GM23248 (cell line): ENCODE results near the gene THSD7A. TPM values are rescaled to one million over a fixed set of nuclear protein-coding genes. Genes with fewer than 3 reads are reported as not detected.

ENCODE experiments used
- DNase-seq: peaks from one replicate; pipeline ENCODE4 v3.0.0-alpha.2; 2015
- H2AFZ ChIP-seq: fragments of 200-600 bp; sonication (generic); 2 replicates; pipeline ENCODE4 v1.6.1; 2016; ENCODE audit warnings: antibody characterized with exemption
- H3F3A ChIP-seq: fragments of 200-600 bp; sonication (generic); 2 replicates; pipeline ENCODE4 v1.6.1; 2016; ENCODE audit warnings: mild to moderate bottlenecking, antibody characterized with exemption, mixed run types; ENCODE audit not compliant: insufficient read depth
- H3K27ac ChIP-seq: fragments of 200-600 bp; sonication (generic); 2 replicates; pipeline ENCODE4 v1.5.1; 2016; ENCODE audit warnings: mild to moderate bottlenecking
- H3K27me3 ChIP-seq: fragments of 200-600 bp; sonication (generic); replicated peaks from 2 replicates; pipeline ENCODE4 v1.6.1; 2016; ENCODE audit warnings: mild to moderate bottlenecking; ENCODE audit not compliant: insufficient read depth
- H3K36me3 ChIP-seq: fragments of 200-600 bp; sonication (generic); 2 replicates; pipeline ENCODE4 v1.6.1; 2016; ENCODE audit warnings: low read depth, mild to moderate bottlenecking
- H3K4me1 ChIP-seq: fragments of 200-600 bp; sonication (generic); 2 replicates; pipeline ENCODE4 v1.6.1; 2016; ENCODE audit warnings: mild to moderate bottlenecking; ENCODE audit not compliant: insufficient read depth
- H3K4me2 ChIP-seq: fragments of 200-600 bp; sonication (generic); one replicate; pipeline ENCODE4 v1.6.1; 2016; ENCODE audit warnings: mild to moderate bottlenecking; ENCODE audit not compliant: unreplicated experiment
- H3K4me3 ChIP-seq: fragments of 200-600 bp; sonication (generic); 2 replicates; pipeline ENCODE4 v1.5.1; 2016; ENCODE audit warnings: mild to moderate bottlenecking
- H3K79me2 ChIP-seq: fragments of 200-600 bp; sonication (generic); 2 replicates; pipeline ENCODE4 v1.6.1; 2016; ENCODE audit warnings: mild to moderate bottlenecking; ENCODE audit not compliant: insufficient read depth
- H3K9ac ChIP-seq: fragments of 200-600 bp; sonication (generic); 2 replicates; pipeline ENCODE4 v1.6.1; 2016; ENCODE audit warnings: mild to moderate bottlenecking
- H3K9me2 ChIP-seq: fragments of 200-600 bp; sonication (generic); 2 replicates; pipeline ENCODE4 v1.6.1; 2016; ENCODE audit warnings: mixed run types, mild to moderate bottlenecking, moderate library complexity; ENCODE audit not compliant: insufficient read depth
- H3K9me3 ChIP-seq: fragments of 200-600 bp; sonication (generic); one replicate; pipeline ENCODE4 v1.6.1; 2017; ENCODE audit warnings: low read depth
- H4K20me1 ChIP-seq: fragments of 200-600 bp; sonication (generic); 2 replicates; pipeline ENCODE4 v1.6.0; 2016; ENCODE audit not compliant: insufficient read depth
- EZH2 ChIP-seq: fragments of 200-600 bp; sonication (generic); IDR thresholded peaks from 2 replicates; pipeline ENCODE4 v1.6.1; 2018; ENCODE audit warnings: antibody characterized with exemption, mild to moderate bottlenecking; ENCODE audit not compliant: insufficient read depth, poor library complexity, severe bottlenecking
- EZH2phosphoT487 ChIP-seq: fragments of 200-600 bp; sonication (generic); IDR thresholded peaks from 2 replicates; pipeline ENCODE4 v1.6.1; 2018; ENCODE audit warnings: antibody characterized with exemption, moderate library complexity, mild to moderate bottlenecking, low read depth; ENCODE audit not compliant: insufficient read depth
- WGBS, 2 experiments: methylation state at CpG; one replicate each; pipeline ENCODE4 v1.1.6; 2015 to 2017; ENCODE audit warnings: low lambda C conversion rate in 2 of 2, low coverage in 1 of 2; ENCODE audit errors: missing lambda C conversion rate in 2 of 2; 5-methylcytosine and 5-hydroxymethylcytosine counted together
- in situ Hi-C: fragments of 300-500 bp; cut with MboI; formaldehyde crosslinking; loops from 2 replicates; pipeline ENCODE4 v1.15.0; 2020
- polyA plus RNA-seq: library from polyadenylated mRNA; unstranded; fragments of >200 nt; fragmentation: Nextera tagmentation; extraction: Ambion mirVana; gene quantifications from 2 replicates; pipeline ENCODE4 v1.2.1, GENCODE V29; 2016
- total RNA-seq: library from RNA; depleted of rRNA; stranded (reverse); fragments of >200 nt; shearing (Covaris generic); gene quantifications from 2 replicates; pipeline ENCODE4 v1.2.3, GENCODE V29; 2014

Gene THSD7A
- total and polyA plus RNA-seq, 2 experiments from 2014 or later = not detected

GRCh38 chr7:11336432-11336831, 495.6 kb downstream of the THSD7A start:
- Histone ChIP-seq H3K4me1 (no peaks in the 10 kb centered on the region), H3F3A (no peaks in the 10 kb centered on the region), H3K9ac (no peak overlapping the region), H3K27ac (no peak overlapping the region), H4K20me1 (no peaks in the 10 kb centered on the region), H3K4me3 (no peak overlapping the region), H3K36me3 (no peaks in the 10 kb centered on the region), H3K27me3 (no peaks in the 10 kb centered on the region), H3K9me2 (no peaks in the 10 kb centered on the region), H3K4me2 (no peak overlapping the region), H2AFZ (no peak overlapping the region), H3K9me3 (no peaks in the 10 kb centered on the region), H3K79me2 (no peaks in the 10 kb centered on the region)
- 23 to 28% methylated on average over 2 of the region's 2 CpGs for WGBS, 2 experiments
- DNase-seq = no peak
- TF ChIP-seq EZH2 (no peak), EZH2phosphoT487 (no peak)
- in situ Hi-C loops = no loop called here

DNA sequence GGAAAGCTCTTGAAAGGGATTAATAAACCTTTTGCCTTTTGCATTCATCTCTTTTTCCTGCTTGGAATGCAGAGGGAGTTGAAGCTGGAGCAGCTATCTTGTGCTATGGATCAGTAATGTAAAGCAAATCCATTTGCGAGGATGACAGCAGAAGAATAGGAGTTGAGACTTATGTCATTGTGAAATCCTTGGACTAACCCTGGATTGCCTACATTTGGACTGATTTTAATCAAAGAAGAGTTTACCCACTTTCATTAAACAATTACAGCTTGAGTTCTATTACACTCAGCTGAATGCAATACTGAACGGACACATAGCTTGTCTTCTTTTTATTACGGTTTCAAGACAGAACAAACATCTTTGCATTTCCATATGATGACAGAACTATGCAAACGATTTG, 496.1 kb downstream of the THSD7A start:
- H3K9me2 ChIP-seq = no peaks in the 10 kb centered on the region
- no peak overlapping the region for H3K9ac ChIP-seq
- WGBS, 2 experiments = 11 to 26% methylated on average over 4 of the region's 4 CpGs
- no peak overlapping the region for H3K4me3 ChIP-seq
- TF ChIP-seq EZH2 (no peak), EZH2phosphoT487 (no peak)
- no peaks in the 10 kb centered on the region for H3K27me3 ChIP-seq
- no peak overlapping the region for H2AFZ ChIP-seq
- DNase-seq = no peak
- no peaks in the 10 kb centered on the region for H3F3A ChIP-seq
- no peaks in the 10 kb centered on the region for H3K36me3 ChIP-seq
- no peaks in the 10 kb centered on the region for H4K20me1 ChIP-seq
- no peaks in the 10 kb centered on the region for H3K79me2 ChIP-seq
- no peaks in the 10 kb centered on the region for H3K9me3 ChIP-seq
- H3K27ac ChIP-seq = no peak overlapping the region
- in situ Hi-C loops = no loop called here
- no peaks in the 10 kb centered on the region for H3K4me1 ChIP-seq
- no peak overlapping the region for H3K4me2 ChIP-seq

DNA sequence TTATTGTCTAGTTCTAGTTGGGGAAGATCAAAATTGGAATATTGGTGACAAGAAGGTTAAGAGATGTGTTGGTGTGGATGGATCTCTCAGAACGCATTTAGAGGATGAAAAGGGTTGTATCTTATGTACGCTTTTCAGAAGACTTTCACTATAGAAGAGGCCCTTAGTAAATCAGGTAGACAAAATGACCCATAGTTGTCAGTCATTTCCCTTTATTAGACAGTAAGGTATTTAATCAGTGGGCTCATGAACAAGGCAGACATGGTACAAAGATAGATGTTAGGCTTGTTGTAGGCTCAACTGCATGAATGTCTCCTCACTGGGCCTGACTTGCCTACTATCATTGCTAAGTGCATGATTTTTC, 499.2 kb downstream of the THSD7A start:
- Histone ChIP-seq H3K27me3 (no peaks in the 10 kb centered on the region), H3K36me3 (no peaks in the 10 kb centered on the region), H3K79me2 (no peaks in the 10 kb centered on the region), H3K9me3 (no peaks in the 10 kb centered on the region), H3K4me2 (no peak overlapping the region), H3K27ac (no peak overlapping the region), H3K9ac (no peak overlapping the region), H4K20me1 (no peaks in the 10 kb centered on the region), H3F3A (no peaks in the 10 kb centered on the region), H3K4me3 (no peak overlapping the region), H3K9me2 (no peaks in the 10 kb centered on the region), H3K4me1 (no peaks in the 10 kb centered on the region), H2AFZ (no peak overlapping the region)
- TF ChIP-seq EZH2phosphoT487 (no peak), EZH2 (no peak)
- WGBS, 2 experiments = 69 to 78% methylated on average over 2 of the region's 2 CpGs
- in situ Hi-C loops = no loop called here
- DNase-seq = no peak

- Histone ChIP-seq H3K4me1 (no peaks in the 10 kb centered on the region), H3K27ac (no peak overlapping the region), H2AFZ (no peak overlapping the region), H3F3A (no peaks in the 10 kb centered on the region), H3K4me3 (no peak overlapping the region), H3K27me3 (no peaks in the 10 kb centered on the region), H3K9me2 (no peaks in the 10 kb centered on the region), H3K9ac (no peak overlapping the region), H4K20me1 (no peaks in the 10 kb centered on the region), H3K9me3 (no peaks in the 10 kb centered on the region), H3K4me2 (no peak overlapping the region), H3K36me3 (no peaks in the 10 kb centered on the region), H3K79me2 (no peaks in the 10 kb centered on the region)
- 51 to 52% methylated on average over 4 of the region's 4 CpGs for WGBS, 2 experiments
- DNase-seq = no peak
- TF ChIP-seq EZH2 (no peak), EZH2phosphoT487 (no peak)
- in situ Hi-C loops = no loop called here
These were observed 499.7 kb downstream of the THSD7A start for GRCh38 chr7:11332186-11332864.
